HG03135 (cell line): ENCODE data around the gene CCR6.

Source experiments
- ATAC-seq: cut with Tn5 transposase; IDR thresholded peaks from one replicate; pipeline ENCODE4 v1.9.1; 2021; ENCODE audit warnings: mild to moderate bottlenecking, moderate library complexity; ENCODE audit not compliant: unreplicated experiment

Gene CCR6

GRCh38 chr6:167118839-167119238 is 4.1 kb upstream of the CCR6 start:
- no peak for ATAC-seq

DNA sequence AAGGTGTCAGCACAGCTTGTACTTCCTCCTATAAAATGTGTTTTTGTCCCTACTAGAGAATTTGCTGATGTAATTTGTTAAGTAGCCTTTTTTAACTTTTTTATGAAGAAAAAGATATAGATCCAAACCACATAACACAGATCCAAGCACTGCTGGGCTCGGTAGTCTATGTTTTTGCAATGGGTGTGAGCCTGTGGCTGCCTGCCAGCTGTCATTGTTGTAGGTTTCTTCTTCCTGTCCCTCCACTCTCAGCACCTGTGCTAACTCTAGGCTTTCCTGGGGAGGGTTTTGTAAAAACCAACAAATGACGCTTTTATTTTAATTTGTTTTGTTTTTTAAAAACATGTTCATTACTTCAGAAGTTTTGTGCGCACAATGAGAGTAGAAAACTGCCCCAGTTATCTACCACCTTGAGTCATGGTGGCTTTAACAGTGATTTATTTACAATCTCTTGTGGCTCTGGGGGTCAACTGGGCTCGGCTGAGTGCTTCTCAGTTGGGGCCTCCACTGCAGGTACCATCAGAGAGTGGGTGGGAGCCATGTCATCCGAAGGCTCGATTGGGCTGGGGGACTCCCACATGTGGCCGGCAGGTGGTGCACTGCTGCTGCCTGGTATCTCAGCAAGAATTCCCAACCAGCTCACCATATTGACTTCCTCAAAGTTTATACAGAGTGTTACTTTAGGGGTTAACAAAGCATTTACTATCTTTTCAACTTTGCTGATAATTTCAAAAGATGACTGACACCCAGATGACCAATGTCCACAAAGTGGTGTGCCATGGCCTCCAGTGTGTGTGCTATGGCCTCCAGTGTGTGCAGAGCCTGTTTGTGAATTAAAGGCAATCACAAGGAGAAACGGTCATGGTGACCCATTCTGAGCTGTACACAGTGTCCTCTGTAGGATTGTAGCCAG is 3.0 kb upstream of the CCR6 start:
- no peak for ATAC-seq

- ATAC-seq: no peak
Observed at GRCh38 chr6:167120583-167120903, 2.4 kb upstream of the CCR6 start.

GRCh38 chr6:167121335-167121841 is 1.5 kb upstream of the CCR6 start:
- no peak for ATAC-seq

DNA sequence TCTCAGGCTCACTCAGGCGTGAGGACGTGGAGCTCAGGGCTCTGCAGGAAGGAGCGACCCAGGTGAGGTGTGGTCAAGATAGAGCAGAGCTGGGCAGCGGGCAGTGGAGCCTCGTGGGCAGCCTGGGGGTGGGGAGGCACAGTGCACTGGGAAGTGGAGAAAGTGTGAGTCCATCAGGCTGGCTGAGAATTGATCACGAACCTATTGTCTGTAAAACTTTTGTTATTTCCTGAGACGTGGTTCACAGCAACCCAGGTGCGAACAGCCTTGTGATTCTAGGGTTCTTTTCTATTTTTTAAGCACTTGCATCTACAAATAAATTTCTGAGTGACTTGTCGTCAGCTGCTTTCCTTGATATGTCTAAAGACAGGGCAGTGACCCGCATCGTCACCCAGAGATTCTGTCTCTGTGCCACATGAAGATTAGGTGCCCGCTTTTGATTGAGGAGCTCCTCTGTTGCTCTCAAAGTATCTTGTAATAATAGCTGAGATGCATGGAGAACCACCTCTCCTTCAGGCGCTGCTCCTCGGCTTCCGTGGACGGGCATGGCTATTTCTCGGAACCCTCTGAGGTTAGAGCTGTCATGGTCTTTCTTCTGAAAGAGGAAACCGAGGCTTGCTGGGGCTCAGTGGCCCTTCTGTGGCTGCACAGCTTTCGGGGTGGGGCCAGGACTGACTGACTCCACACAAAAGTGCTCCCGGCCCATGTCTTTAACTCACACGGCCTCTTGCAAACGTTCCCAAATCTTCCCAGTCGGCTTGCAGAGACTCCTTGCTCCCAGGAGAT is 662 bp upstream of the CCR6 start:
- no peak for ATAC-seq

DNA sequence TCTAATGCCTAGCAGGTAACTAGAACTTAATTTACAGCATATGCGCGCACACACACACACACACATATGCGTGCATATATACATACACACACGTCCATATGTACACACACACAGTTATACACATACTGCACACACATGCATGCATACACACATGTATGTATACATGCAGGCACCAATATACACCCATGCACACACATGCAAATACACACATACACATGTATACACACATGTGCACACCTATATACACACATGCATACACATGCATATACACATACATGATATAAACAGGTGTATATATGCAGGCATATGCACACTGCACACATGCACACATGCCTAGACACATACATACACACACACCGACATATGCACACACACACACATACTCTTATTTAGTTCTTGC is 1.9 kb downstream of the CCR6 start:
- ATAC-seq: no peak

GRCh38 chr6:167125410-167125809 is 2.5 kb downstream of the CCR6 start:
- ATAC-seq: no peak

- no peak for ATAC-seq
Observed at GRCh38 chr6:167125855-167126349, 3.0 kb downstream of the CCR6 start.

DNA sequence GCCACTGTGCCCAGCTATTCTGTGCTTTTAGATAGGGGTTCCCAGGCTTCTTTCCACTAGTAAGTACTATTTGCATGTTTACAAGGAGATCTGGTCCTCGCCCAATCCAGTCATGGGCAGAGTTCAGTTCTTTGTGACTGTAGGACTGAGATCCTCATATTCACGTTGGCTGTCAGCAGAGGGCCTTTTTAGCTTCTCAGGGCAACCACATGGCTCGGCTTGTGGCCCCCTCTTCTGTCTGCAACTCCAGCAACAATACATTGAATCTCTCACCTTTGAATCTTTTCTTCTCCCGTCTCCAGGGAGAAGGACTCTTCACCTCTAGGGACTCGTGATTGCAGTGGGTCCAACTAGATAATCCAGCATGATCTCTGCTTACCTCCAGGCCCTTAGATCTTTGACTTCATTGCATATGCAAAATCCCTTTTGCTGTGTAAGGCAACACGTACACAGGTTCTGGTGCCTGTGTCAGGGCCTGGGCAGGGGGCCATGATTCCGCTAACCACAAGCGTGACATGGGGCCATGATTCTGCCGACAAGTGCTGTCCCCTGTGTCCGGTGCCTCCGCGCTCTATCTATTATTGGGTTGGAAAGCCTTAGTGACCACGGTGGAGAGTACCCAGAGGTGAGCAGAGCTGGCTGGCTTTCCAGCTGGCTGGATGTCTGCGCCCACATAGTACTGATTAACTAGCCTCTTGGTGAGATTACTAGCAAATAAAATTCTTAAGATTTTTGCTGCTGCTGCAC is 5.1 kb downstream of the CCR6 start:
- no peak for ATAC-seq

- no peak for ATAC-seq
Observed at GRCh38 chr6:167129159-167129558, 6.3 kb downstream of the CCR6 start.

DNA sequence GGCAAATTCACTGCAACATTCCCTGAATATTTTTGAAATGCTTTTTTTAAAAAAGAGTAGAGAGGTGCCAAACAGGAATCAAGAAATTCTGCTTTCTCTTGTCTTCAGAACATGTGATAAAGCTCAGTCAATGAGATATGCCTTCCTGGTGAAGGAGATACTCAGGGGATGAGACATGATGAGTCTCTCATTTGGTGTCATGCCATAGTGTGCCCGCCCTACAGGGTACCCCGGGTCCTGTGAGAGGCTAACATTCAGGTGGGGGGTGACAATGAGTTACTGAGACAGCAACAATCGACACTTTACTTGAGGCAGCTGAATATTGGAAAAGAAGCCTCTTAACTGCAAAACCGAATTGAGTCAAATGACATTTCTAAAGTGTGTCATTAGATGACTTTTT is 6.7 kb downstream of the CCR6 start:
- ATAC-seq: no peak

DNA sequence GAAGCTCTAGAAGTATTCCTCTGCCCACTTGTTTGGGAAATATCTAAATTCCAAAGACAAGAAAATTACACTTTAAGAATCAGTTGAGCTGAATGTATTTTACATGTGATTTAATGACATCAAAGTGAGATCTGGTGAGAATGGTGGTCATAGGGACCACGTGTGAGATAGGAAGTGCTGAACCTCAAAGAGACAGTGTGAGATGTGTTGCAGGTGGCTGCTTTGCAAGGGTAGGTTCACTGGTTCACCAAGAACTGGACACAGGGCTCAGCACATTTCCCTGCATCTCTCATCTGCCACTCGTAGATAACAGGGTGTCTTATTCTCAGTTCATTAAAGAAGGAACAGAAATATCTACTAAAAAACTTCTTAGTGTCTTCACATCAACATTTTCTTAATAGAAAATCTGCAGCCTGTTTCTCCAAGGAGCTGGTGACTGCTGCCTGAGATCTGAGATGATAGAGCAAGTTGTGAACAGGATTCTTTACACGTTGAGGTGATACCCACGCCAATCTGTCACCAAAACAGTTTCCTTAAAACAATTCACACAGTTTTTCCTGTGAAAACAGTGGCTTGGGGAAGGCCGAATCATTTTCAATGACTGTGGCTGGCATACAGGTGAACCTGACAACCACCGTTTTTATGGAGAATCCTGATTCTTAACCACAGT is 7.2 kb downstream of the CCR6 start:
- peak; percentile 71 for ATAC-seq

- ATAC-seq: no peak
Observed at GRCh38 chr6:167130712-167131684, 8.1 kb downstream of the CCR6 start.

GRCh38 chr6:167134448-167135328 is 11.8 kb downstream of the CCR6 start:
- ATAC-seq: no peak

DNA sequence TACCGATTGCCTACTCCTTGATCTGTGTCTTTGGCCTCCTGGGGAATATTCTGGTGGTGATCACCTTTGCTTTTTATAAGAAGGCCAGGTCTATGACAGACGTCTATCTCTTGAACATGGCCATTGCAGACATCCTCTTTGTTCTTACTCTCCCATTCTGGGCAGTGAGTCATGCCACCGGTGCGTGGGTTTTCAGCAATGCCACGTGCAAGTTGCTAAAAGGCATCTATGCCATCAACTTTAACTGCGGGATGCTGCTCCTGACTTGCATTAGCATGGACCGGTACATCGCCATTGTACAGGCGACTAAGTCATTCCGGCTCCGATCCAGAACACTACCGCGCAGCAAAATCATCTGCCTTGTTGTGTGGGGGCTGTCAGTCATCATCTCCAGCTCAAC is 13.5 kb downstream of the CCR6 start:
- no peak for ATAC-seq

DNA sequence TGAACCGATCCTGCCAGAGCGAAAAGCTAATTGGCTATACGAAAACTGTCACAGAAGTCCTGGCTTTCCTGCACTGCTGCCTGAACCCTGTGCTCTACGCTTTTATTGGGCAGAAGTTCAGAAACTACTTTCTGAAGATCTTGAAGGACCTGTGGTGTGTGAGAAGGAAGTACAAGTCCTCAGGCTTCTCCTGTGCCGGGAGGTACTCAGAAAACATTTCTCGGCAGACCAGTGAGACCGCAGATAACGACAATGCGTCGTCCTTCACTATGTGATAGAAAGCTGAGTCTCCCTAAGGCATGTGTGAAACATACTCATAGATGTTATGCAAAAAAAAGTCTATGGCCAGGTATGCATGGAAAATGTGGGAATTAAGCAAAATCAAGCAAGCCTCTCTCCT is 14.2 kb downstream of the CCR6 start:
- no peak for ATAC-seq

- ATAC-seq: no peak
Observed at GRCh38 chr6:167137881-167138280, 15.0 kb downstream of the CCR6 start.

GRCh38 chr6:167139761-167140160 is 16.9 kb downstream of the CCR6 start:
- no peak for ATAC-seq
